CD4-positive, alpha-beta T cell treated with Interleukin-4 for 1 hour (primary cell): ENCODE measurements around the gene ARL3.
"Not testable (repeated sequence)": the region's sequence is repeated elsewhere in the genome, so short reads cannot be mapped to it uniquely, and the experiment has no call there.

Experiments
- DNase-seq, 2 donors: peaks; one replicate each; pipeline ENCODE4 v3.0.0-alpha.2; 2020 to 2022

Gene ARL3

GRCh38 chr10:102670065-102670670 is 44.0 kb downstream of the ARL3 start:
- no peak for DNase-seq

GRCh38 chr10:102669206-102670064 is 44.8 kb downstream of the ARL3 start:
- no peak for DNase-seq

GRCh38 chr10:102668326-102669107 is 45.7 kb downstream of the ARL3 start:
- DNase-seq = no peak

- DNase-seq = not testable (repeated sequence)
Observed at GRCh38 chr10:102667411-102667810, 46.8 kb downstream of the ARL3 start.

GRCh38 chr10:102665904-102666509 is 48.2 kb downstream of the ARL3 start:
- no peak for DNase-seq

- DNase-seq = no peak
Observed at GRCh38 chr10:102661658-102662028, 52.6 kb downstream of the ARL3 start.

GRCh38 chr10:102660888-102661657 is 53.1 kb downstream of the ARL3 start:
- DNase-seq = peak; percentile 51 to 62

- no peak for DNase-seq
Observed at GRCh38 chr10:102658802-102659201, 55.4 kb downstream of the ARL3 start.

GRCh38 chr10:102657984-102658724 is 56.0 kb downstream of the ARL3 start:
- DNase-seq = no peak

GRCh38 chr10:102657451-102657850 is 56.7 kb downstream of the ARL3 start:
- no peak for DNase-seq

GRCh38 chr10:102656791-102657371 is 57.3 kb downstream of the ARL3 start:
- DNase-seq = no peak

- no peak for DNase-seq
Observed at GRCh38 chr10:102656026-102656425, 58.2 kb downstream of the ARL3 start.

GRCh38 chr10:102654969-102655368 is 59.2 kb downstream of the ARL3 start:
- DNase-seq = no peak

- no peak for DNase-seq
Observed at GRCh38 chr10:102654566-102654965, 59.6 kb downstream of the ARL3 start.

- DNase-seq = no peak
Observed at GRCh38 chr10:102653060-102653459, 61.1 kb downstream of the ARL3 start.

GRCh38 chr10:102652170-102652916 is 61.9 kb downstream of the ARL3 start:
- no peak for DNase-seq

GRCh38 chr10:102651455-102652169 is 62.6 kb downstream of the ARL3 start:
- no peak for DNase-seq

GRCh38 chr10:102650655-102651454 is 63.3 kb downstream of the ARL3 start:
- no peak for DNase-seq
